MM.1S (cell line): Measurements from ENCODE around the gene SP1.

Experiments used
- EZH2 ChIP-seq: fragments of 300-600 bp; sonication (generic); optimal IDR thresholded peaks from 2 replicates; pipeline ENCODE3; 2017; ENCODE audit warnings: low read depth, mild to moderate bottlenecking, antibody characterized with exemption, low read length, mixed read lengths
- EZH2phosphoT487 ChIP-seq: fragments of 300-600 bp; sonication (generic); IDR thresholded peaks from 2 replicates; pipeline ENCODE4 v1.6.1; 2018; ENCODE audit warnings: antibody characterized with exemption, low read length
- TF ChIP-seq, protein P1 (sequence below): fragments of 300-600 bp; sonication (generic); IDR thresholded peaks from 2 replicates; pipeline ENCODE4 v1.5.1; 2016; ENCODE audit warnings: antibody characterized with exemption, low read length, mixed read lengths

DNA sequence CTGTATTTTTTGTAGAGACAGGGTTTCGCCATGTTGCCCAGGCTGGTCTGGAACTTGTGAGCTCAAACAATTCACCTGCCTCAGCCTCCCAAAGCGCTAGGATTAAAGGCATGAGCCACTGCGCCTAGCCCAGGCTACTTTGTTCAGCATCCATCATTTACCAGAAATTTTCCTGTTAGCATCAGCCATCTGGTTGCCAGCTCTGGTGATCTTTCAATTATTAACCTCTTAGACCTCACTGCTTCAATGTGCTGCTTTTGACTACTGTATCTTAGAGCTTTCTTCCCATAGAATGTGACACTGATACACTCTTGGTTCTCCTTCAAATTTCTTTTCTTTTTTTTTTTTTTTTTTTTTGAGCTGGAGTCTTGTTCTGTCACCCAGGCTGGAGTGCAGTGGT lies 38.2 kb downstream of the SP1 start:
- TF ChIP-seq, protein P1, sequence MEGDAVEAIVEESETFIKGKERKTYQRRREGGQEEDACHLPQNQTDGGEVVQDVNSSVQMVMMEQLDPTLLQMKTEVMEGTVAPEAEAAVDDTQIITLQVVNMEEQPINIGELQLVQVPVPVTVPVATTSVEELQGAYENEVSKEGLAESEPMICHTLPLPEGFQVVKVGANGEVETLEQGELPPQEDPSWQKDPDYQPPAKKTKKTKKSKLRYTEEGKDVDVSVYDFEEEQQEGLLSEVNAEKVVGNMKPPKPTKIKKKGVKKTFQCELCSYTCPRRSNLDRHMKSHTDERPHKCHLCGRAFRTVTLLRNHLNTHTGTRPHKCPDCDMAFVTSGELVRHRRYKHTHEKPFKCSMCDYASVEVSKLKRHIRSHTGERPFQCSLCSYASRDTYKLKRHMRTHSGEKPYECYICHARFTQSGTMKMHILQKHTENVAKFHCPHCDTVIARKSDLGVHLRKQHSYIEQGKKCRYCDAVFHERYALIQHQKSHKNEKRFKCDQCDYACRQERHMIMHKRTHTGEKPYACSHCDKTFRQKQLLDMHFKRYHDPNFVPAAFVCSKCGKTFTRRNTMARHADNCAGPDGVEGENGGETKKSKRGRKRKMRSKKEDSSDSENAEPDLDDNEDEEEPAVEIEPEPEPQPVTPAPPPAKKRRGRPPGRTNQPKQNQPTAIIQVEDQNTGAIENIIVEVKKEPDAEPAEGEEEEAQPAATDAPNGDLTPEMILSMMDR: no peak
- TF ChIP-seq EZH2phosphoT487 (no peak), EZH2 (no peak)
